ENCODE data around the gene IL15RA.

GRCh38 chr10:5932345-5932744 lies 45.0 kb downstream of the IL15RA start:
- TF ChIP-seq EP300 (IDR thresholded peaks at IDR 0.05) (no peak), POLR2A (IDR thresholded peaks at IDR 0.05) (no peak), CTCF (IDR thresholded peaks at IDR 0.05) (no peak)
